Upper lobe of right lung (tissue), 1 donor: ENCODE results near the gene SERPINA5. TPM values are rescaled to one million over a fixed set of nuclear protein-coding genes. Genes with fewer than 3 reads are reported as not detected.

Experiments
- ATAC-seq: fragments of 200-7000 bp; cut with Tn5 transposase; one replicate; pipeline ENCODE4 v1.9.1; 2020; ENCODE audit warnings: mild to moderate bottlenecking, moderate library complexity
- DNase-seq: peaks from one replicate; pipeline ENCODE4 v3.0.0-alpha.2; 2020
- H3K27ac ChIP-seq: fragments of 200-600 bp; one replicate; pipeline ENCODE4 v1.8.0; 2022
- H3K27me3 ChIP-seq: fragments of 200-600 bp; one replicate; pipeline ENCODE4 v1.8.0; 2022; ENCODE audit warnings: mild to moderate bottlenecking
- H3K36me3 ChIP-seq: fragments of 200-600 bp; one replicate; pipeline ENCODE4 v1.8.0; 2022
- H3K4me1 ChIP-seq: fragments of 200-600 bp; one replicate; pipeline ENCODE4 v1.8.0; 2022
- H3K4me3 ChIP-seq: fragments of 200-600 bp; one replicate; pipeline ENCODE4 v1.8.0; 2022; ENCODE audit warnings: mild to moderate bottlenecking
- H3K9me3 ChIP-seq: fragments of 200-600 bp; one replicate; pipeline ENCODE4 v1.8.0; 2022
- CTCF ChIP-seq: fragments of 200-600 bp; IDR thresholded peaks from one replicate; pipeline ENCODE4 v1.8.0; 2022; ENCODE audit warnings: antibody characterized with exemption
- intact Hi-C: fragments of 100-400 bp; cut with DNase I; formaldehyde crosslinking; loops from one replicate; pipeline ENCODE4 v1.11.0; 2022
- long read RNA-seq: library from polyadenylated mRNA; unstranded; transcript quantifications from one replicate; pipeline ENCODE4 v2.0.0, GENCODE V29; 2021
- total RNA-seq: library from RNA; stranded (reverse); fragmentation: NEBNext Ultra II Directional; extraction: Animal tissue kit (Norgen Biotek cat#: 25700); gene quantifications from one replicate; pipeline ENCODE4 v1.2.1, GENCODE V29; 2021
- donor health status: DM: no; HTN: yes; CAD: no; lungs with severe emphysema.

The SERPINA5 gene, protein sequence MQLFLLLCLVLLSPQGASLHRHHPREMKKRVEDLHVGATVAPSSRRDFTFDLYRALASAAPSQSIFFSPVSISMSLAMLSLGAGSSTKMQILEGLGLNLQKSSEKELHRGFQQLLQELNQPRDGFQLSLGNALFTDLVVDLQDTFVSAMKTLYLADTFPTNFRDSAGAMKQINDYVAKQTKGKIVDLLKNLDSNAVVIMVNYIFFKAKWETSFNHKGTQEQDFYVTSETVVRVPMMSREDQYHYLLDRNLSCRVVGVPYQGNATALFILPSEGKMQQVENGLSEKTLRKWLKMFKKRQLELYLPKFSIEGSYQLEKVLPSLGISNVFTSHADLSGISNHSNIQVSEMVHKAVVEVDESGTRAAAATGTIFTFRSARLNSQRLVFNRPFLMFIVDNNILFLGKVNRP
- total RNA-seq = 0.41 TPM
- long read RNA-seq = 0 reads

- Histone ChIP-seq H3K27me3 (no peaks in the 10 kb centered on the region), H3K4me3 (no peak within 1 kb of the TSS), H3K4me1 (peaks cover 4% of the 10 kb centered on the region), H3K27ac (no peak within 1 kb of the TSS), H3K9me3 (no peaks in the 10 kb centered on the region), H3K36me3 (no peaks in the 10 kb centered on the region)
- DNase-seq (peak; percentile 67), ATAC-seq (peak; percentile 20)
- intact Hi-C loops = no loop called here
- no peak for TF ChIP-seq CTCF
Measured at GRCh38 chr14:94581127-94581999, at the start of gene SERPINA5. SERPINA5 (plus strand) TSS chr14:94581426; CDS start chr14:94587363, 5,937 bp downstream.

- peaks cover 20% of the 10 kb centered on the region for H3K27me3 ChIP-seq
- H3K27ac ChIP-seq = no peak overlapping the region
- H3K4me1 ChIP-seq = no peaks in the 10 kb centered on the region
- no peaks in the 10 kb centered on the region for H3K9me3 ChIP-seq
- DNase-seq (no peak), ATAC-seq (no peak)
- no peak overlapping the region for H3K4me3 ChIP-seq
- intact Hi-C loops = no loop called here
- no peaks in the 10 kb centered on the region for H3K36me3 ChIP-seq
- TF ChIP-seq CTCF = no peak
Measured at GRCh38 chr14:94532447-94532846, 48.8 kb upstream of the SERPINA5 start.

DNA sequence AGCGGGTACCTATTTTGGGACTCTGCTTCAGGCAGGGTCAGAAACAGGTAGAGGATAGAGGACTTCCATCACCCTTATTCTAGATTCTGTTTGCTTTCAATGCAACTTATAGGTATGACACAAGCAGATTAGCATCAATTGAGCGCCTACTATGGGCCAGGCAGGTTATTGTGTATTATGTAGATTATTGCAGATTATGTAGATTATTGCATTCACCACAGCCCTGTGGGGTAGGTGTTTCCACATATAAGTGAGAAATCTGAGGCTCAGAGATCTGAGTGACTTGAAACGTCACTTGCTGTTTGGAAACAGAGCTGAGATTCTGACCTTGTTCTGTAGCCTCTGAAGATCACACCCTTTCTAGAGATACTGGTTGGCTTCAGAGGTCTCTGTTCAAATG is 45.7 kb upstream of the SERPINA5 start:
- H3K27ac ChIP-seq = no peak overlapping the region
- intact Hi-C loops = no loop called here
- no peaks in the 10 kb centered on the region for H3K36me3 ChIP-seq
- no peaks in the 10 kb centered on the region for H3K9me3 ChIP-seq
- peaks cover 20% of the 10 kb centered on the region for H3K27me3 ChIP-seq
- no peak for DNase-seq
- no peak for ATAC-seq
- no peak for TF ChIP-seq CTCF
- no peak overlapping the region for H3K4me3 ChIP-seq
- H3K4me1 ChIP-seq = no peaks in the 10 kb centered on the region

DNA sequence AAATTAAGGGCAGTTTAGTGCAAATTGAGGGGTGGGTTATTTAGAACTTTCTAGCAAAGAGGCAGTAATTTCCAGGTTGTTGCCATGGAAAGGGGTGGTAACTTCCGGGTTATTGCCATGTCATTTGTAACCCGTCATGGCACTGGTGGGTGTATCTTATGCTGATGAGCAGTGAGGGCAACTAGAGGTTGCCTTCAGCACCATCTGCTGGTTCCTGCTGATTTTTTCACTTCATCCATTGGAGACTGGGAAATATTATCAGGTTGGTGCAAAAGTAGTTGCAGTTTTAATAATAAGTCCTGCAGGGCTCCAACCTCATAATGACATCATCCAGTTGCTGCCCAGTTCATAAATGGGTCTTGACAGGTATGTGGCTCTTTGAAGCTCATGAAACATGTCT is 44.4 kb upstream of the SERPINA5 start:
- no peak overlapping the region for H3K4me3 ChIP-seq
- intact Hi-C loops = no loop called here
- no peak overlapping the region for H3K27ac ChIP-seq
- peaks cover 13% of the 10 kb centered on the region for H3K27me3 ChIP-seq
- ATAC-seq (no peak), DNase-seq (no peak)
- no peaks in the 10 kb centered on the region for H3K9me3 ChIP-seq
- H3K36me3 ChIP-seq = no peaks in the 10 kb centered on the region
- H3K4me1 ChIP-seq = no peaks in the 10 kb centered on the region
- no peak for TF ChIP-seq CTCF

- intact Hi-C loops = no loop called here
- no peak for DNase-seq
- ATAC-seq = no peak
- Histone ChIP-seq H3K9me3 (no peaks in the 10 kb centered on the region), H3K4me3 (no peak overlapping the region), H3K27ac (no peak overlapping the region), H3K36me3 (no peaks in the 10 kb centered on the region), H3K4me1 (no peaks in the 10 kb centered on the region), H3K27me3 (peaks cover 8% of the 10 kb centered on the region)
- no peak for TF ChIP-seq CTCF
Measured at GRCh38 chr14:94538070-94538740, 43.0 kb upstream of the SERPINA5 start.
